ENCODE measurements around the gene SPDYE1.
"Not testable (repeated sequence)": the region's sequence is repeated elsewhere in the genome, so short reads cannot be mapped to it uniquely, and the experiment has no call there.

The SPDYE1 gene

GRCh38 chr7:43994681-43995080, 3.0 kb upstream of the SPDYE1 start:
- DNase-seq, result not testable (repeated sequence)

- not testable (repeated sequence) for DNase-seq
Measured at GRCh38 chr7:44012081-44012480, 14.4 kb downstream of the SPDYE1 start.

GRCh38 chr7:44015090-44015489, 17.4 kb downstream of the SPDYE1 start:
- DNase-seq, result not testable (repeated sequence)

GRCh38 chr7:44018857-44019807, 21.4 kb downstream of the SPDYE1 start:
- peak; percentile 98 for DNase-seq

GRCh38 chr7:44019825-44020224, 22.1 kb downstream of the SPDYE1 start:
- not testable (repeated sequence) for DNase-seq

- DNase-seq, result not testable (repeated sequence)
Measured at GRCh38 chr7:44022069-44022468, 24.4 kb downstream of the SPDYE1 start.

GRCh38 chr7:44022796-44023467, 25.2 kb downstream of the SPDYE1 start:
- not testable (repeated sequence) for DNase-seq

GRCh38 chr7:44029433-44029832, 31.7 kb downstream of the SPDYE1 start:
- DNase-seq, result not testable (repeated sequence)

- not testable (repeated sequence) for DNase-seq
Measured at GRCh38 chr7:44030029-44030428, 32.3 kb downstream of the SPDYE1 start.

- DNase-seq, result not testable (repeated sequence)
Measured at GRCh38 chr7:44031319-44031718, 33.6 kb downstream of the SPDYE1 start.

- not testable (repeated sequence) for DNase-seq
Measured at GRCh38 chr7:44032031-44032430, 34.3 kb downstream of the SPDYE1 start.

GRCh38 chr7:44033971-44034844, 36.5 kb downstream of the SPDYE1 start:
- not testable (repeated sequence) for DNase-seq

GRCh38 chr7:44036364-44036763, 38.7 kb downstream of the SPDYE1 start:
- peak; percentile 29 for DNase-seq

- DNase-seq, result not testable (repeated sequence)
Measured at GRCh38 chr7:44037951-44038350, 40.3 kb downstream of the SPDYE1 start.

GRCh38 chr7:44038553-44038952, 40.9 kb downstream of the SPDYE1 start:
- DNase-seq, result not testable (repeated sequence)

GRCh38 chr7:44038961-44039558, 41.4 kb downstream of the SPDYE1 start:
- DNase-seq, result peak; percentile 92

- DNase-seq, result not testable (repeated sequence)
Measured at GRCh38 chr7:44039800-44040492, 42.2 kb downstream of the SPDYE1 start.

- peak; percentile 80 for DNase-seq
Measured at GRCh38 chr7:44040493-44040891, 42.8 kb downstream of the SPDYE1 start.

GRCh38 chr7:44042221-44042620, 44.5 kb downstream of the SPDYE1 start:
- DNase-seq, result no peak

GRCh38 chr7:44043902-44044301, 46.2 kb downstream of the SPDYE1 start:
- DNase-seq, result no peak
